Activated CD8-positive, alpha-beta T cell treated with anti-CD3 and anti-CD28 coated beads for 36 hours (primary cell): ENCODE data around the gene BOK. TPM values are rescaled to one million over a fixed set of nuclear protein-coding genes. Genes with fewer than 3 reads are reported as not detected.

Experiments
- ATAC-seq: fragments of 200-7000 bp; cut with Tn5 transposase; one replicate; pipeline ENCODE4 v1.10.0; 2021; ENCODE audit warnings: mild to moderate bottlenecking, moderate library complexity
- CTCF ChIA-PET: fragments of 350-600 bp; sonication (Branson Sonifier 250); formaldehyde crosslinking; loops from one replicate; lab custom pipeline; 2021; ENCODE audit warnings: antibody characterized with exemption; lab: Charles Lee
- POLR2A ChIA-PET: fragments of 350-600 bp; sonication (Branson Sonifier 250); formaldehyde crosslinking; loops from one replicate; lab custom pipeline; 2021; ENCODE audit warnings: antibody characterized with exemption; lab: Charles Lee
- DNase-seq: peaks from one replicate; pipeline ENCODE4 v3.0.0-alpha.2; 2020
- H3K27ac Mint-ChIP-seq: one replicate; pipeline ENCODE4 v1.8.0; 2021; ENCODE audit warnings: mild to moderate bottlenecking, mixed read lengths
- H3K27me3 Mint-ChIP-seq: one replicate; pipeline ENCODE4 v1.8.0; 2021; ENCODE audit warnings: mixed read lengths
- H3K36me3 Mint-ChIP-seq: one replicate; pipeline ENCODE4 v1.8.0; 2021; ENCODE audit warnings: low read depth, mixed read lengths
- H3K4me1 Mint-ChIP-seq: one replicate; pipeline ENCODE4 v1.8.0; 2021; ENCODE audit warnings: low read depth, mixed read lengths
- H3K4me3 Mint-ChIP-seq: one replicate; pipeline ENCODE4 v1.8.0; 2021; ENCODE audit warnings: mild to moderate bottlenecking, moderate library complexity, mixed read lengths
- H3K9me3 Mint-ChIP-seq: one replicate; pipeline ENCODE4 v1.8.0; 2021; ENCODE audit warnings: mixed read lengths
- CTCF ChIP-seq: fragments of 200-600 bp; IDR thresholded peaks from one replicate; pipeline ENCODE4 v1.8.0; 2022; ENCODE audit warnings: antibody characterized with exemption, mild to moderate bottlenecking
- intact Hi-C: fragments of 100-400 bp; cut with micrococcal nuclease; formaldehyde crosslinking; loops from one replicate; pipeline ENCODE4 v1.10.0; 2022
- total RNA-seq, 2 experiments: library from RNA; stranded (reverse); gene quantifications; one replicate each; pipeline ENCODE4 v1.2.3, GENCODE V29; 2021

BOK gene
- total RNA-seq, 2 experiments from 2014 or later, result 0.16 to 0.22 TPM

DNA sequence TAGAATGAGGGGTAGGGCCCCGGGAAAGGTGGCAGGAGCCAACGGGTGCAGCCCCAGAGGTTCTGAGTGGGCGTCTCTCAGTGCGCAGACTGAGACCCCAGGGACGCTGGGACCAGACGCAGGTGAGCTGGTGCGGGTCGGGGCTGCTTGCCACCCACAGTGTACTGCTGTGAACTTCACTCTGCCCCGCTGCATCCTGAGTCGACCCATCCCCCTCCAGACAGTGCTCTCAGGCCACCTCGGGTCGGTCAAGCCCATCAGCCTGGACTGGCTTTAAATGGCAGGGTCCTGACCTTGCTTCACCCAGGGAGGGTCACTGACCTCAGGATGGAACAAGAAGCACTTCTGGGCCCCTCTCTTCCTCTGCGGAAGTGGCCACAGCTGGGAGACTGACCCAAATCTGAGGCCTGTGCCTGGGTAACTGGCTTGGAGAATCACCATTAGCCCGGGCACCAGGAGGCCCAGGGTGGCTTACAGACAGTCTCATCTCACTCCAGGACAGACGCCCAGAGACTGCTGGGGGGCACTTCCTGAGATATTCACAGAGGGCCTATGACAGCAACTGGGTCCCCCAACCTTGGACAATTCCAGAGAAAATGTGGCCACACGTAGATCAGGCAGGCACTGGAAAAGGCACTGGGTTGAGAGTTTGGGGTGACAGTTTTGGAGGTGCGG lies 23.7 kb upstream of the BOK start:
- Mint-ChIP-seq H3K27ac (no peak overlapping the region), H3K27me3 (peaks cover 14% of the 10 kb centered on the region), H3K4me3 (no peak overlapping the region), H3K9me3 (no peaks in the 10 kb centered on the region), H3K36me3 (no peaks in the 10 kb centered on the region), H3K4me1 (no peaks in the 10 kb centered on the region)
- POLR2A ChIA-PET, result no interaction called here
- TF ChIP-seq CTCF, result no peak
- no peak for ATAC-seq
- intact Hi-C loops, result no loop called here
- no peak for DNase-seq
- CTCF ChIA-PET, result no interaction called here

DNA sequence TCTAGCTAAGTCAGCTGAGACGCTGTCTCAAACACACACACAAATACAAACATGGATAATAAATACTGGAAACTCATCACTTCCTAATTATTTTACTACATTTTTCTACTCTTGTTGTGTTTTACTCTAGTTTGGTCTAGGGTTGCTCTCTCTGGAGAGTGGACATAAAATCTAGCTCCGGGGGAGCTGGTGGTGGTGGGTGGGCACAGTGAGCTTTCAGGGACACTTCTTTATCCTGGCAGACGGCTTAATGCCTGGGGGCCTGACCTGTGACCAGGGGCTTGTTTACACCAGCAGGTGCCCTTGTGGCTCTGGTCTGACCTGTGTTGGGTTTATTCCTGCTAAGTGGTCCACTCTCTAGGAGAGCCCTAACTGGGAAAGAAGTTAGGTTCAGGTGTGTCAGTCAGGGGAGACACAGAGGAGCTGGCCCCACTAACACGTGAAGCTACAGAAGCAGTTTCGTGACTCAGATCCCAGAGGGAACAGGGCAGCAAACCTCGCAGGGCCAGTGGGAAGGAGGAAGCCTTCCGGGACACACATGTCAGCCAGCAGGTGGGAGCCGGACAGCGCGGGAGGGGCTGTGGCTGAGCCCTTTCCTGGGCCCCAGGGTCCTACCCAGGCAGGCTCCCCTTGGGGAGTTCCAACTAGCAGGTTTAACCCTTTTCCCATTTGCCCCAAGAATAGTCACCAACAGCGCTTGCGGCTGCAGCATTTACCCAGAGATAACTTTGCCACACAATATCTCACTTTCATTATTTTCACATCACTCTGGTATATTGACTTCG lies 22.5 kb upstream of the BOK start:
- H3K27ac Mint-ChIP-seq, result no peak overlapping the region
- intact Hi-C loops, result no loop called here

DNA sequence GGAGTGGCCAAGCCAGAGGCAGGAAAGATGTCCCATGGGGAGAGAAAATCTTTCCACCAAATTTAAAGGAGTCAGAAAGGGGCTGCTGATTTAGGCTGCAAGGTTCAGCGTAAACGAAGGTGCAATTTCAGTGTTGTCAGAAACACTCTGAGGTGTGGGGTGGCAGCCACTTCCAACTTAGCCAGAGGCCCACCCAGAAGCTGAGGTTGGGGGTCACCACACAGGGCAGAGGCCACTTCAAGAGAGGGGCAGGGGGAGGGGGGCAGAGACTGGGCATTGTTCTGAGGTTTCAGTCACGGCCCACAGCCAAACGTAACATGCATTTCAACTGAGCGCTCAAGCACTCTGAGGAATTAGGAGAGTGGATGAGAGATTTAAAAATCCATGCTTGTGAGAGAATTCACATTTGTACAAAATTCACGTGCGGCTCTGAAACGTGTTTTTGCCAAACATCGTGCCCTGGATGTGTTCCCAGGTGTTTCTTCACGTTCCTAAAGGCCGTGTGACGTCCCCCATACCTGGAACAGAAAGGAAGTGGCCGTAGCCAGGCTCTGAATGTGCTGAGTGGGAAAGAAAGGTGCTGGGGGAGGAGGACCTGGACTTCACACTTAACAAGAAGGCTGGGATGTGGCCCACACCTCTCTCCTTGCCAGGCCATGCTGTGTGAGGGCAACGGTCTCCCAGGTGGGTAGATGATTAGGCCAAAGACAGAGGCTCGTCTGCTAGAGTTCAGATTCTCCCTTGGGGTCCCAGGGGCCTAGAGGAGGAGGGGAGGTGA lies 19.5 kb upstream of the BOK start:
- ChIA-PET POLR2A (no interaction called here), CTCF (no interaction called here)
- Mint-ChIP-seq H3K4me1 (peaks cover 3% of the 10 kb centered on the region), H3K27me3 (peaks cover 27% of the 10 kb centered on the region), H3K4me3 (no peak overlapping the region), H3K36me3 (no peaks in the 10 kb centered on the region), H3K9me3 (no peaks in the 10 kb centered on the region), H3K27ac (no peak overlapping the region)
- no peak for ATAC-seq
- TF ChIP-seq CTCF, result no peak
- intact Hi-C loops, result no loop called here
- no peak for DNase-seq

More for the DNA sequence above, 22.5 kb upstream of the BOK start:
- no peak for DNase-seq
- H3K9me3 Mint-ChIP-seq, result no peaks in the 10 kb centered on the region
- H3K36me3 Mint-ChIP-seq, result no peaks in the 10 kb centered on the region
- no peak for ATAC-seq
- H3K27me3 Mint-ChIP-seq, result peaks cover 17% of the 10 kb centered on the region
- ChIA-PET POLR2A (no interaction called here), CTCF (no interaction called here)
- peaks cover 3% of the 10 kb centered on the region for H3K4me1 Mint-ChIP-seq
- no peak for TF ChIP-seq CTCF
- H3K4me3 Mint-ChIP-seq, result no peak overlapping the region

DNA sequence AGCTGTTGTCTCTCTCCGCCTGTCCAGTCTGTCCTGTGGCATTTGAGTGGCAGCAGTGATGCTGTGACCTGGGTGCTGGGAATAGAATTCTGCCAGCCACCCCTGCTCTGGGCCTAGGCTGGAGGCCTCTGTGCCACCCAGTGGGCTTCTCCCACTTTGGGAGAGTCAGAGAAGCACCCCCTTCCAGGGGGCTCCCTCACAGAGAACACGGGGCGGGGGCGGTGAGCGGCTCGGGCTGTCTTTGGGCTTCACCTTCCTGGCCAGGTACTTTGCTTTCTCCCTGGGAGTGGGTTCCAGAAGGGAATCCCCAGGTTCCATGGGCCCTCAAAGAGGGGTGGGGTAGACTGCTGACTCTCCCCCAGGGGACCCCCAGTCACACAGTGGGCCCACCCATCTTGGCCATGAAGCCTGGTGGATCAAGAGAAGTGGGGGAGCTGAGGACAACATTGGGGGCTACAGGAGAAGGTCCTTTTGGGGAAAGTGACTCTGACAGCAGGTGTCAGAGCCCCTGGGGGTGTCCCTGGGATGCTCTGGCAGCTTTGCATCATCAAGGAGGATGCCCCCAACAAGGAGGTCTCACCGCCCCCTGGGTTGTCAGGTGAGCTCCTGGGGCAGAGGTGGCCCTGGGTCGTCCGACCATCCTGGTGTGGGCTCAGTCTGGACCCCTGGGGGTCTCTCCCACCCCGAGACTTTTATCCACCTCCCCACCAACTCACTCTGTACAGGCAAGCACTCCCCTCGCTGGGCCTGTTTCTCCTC lies 18.8 kb upstream of the BOK start:
- peaks cover 3% of the 10 kb centered on the region for H3K4me1 Mint-ChIP-seq
- CTCF ChIA-PET, result no interaction called here
- no peak for DNase-seq

More for the DNA sequence above, 18.8 kb upstream of the BOK start:
- no peaks in the 10 kb centered on the region for H3K9me3 Mint-ChIP-seq
- no peak overlapping the region for H3K4me3 Mint-ChIP-seq
- peaks cover 27% of the 10 kb centered on the region for H3K27me3 Mint-ChIP-seq
- ATAC-seq, result no peak
- no peak overlapping the region for H3K27ac Mint-ChIP-seq
- H3K36me3 Mint-ChIP-seq, result no peaks in the 10 kb centered on the region
- POLR2A ChIA-PET, result no interaction called here
- intact Hi-C loops, result no loop called here
- no peak for TF ChIP-seq CTCF
